ENCODE results near the gene PSMC5. TPM values are rescaled to one million over a fixed set of nuclear protein-coding genes. Genes with fewer than 3 reads are reported as not detected.

PSMC5 gene
- total RNA-seq, 1 donor from 2014 or later, result 116 TPM

GRCh38 chr17:63838631-63839171 lies 11.5 kb downstream of the PSMC5 start:
- H3K9ac ChIP-seq (ENCODE audit: low read length), result no peak overlapping the region
- no peaks in the 10 kb centered on the region for H3K9me3 Mint-ChIP-seq (ENCODE audit: unreplicated experiment)
- FAIRE-seq, result no peak
- no peak overlapping the region for H3K4me3 ChIP-seq (ENCODE audit: insufficient read depth, low read depth, low read length)
- peaks cover 57% of the 10 kb centered on the region for H3K79me2 ChIP-seq (ENCODE audit: insufficient read depth, low read length)
- no peak overlapping the region for H3K27ac Mint-ChIP-seq (ENCODE audit: unreplicated experiment)
- H3K36me3 Mint-ChIP-seq (ENCODE audit: low read depth, unreplicated experiment), result peaks cover 6% of the 10 kb centered on the region
- peaks cover 14% of the 10 kb centered on the region for H3K4me1 ChIP-seq (ENCODE audit: insufficient read depth, low read length)
- no peak for DNase-seq (ENCODE audit: low read depth)
- H4K20me1 ChIP-seq (ENCODE audit: insufficient read depth, low read length), result peaks cover 72% of the 10 kb centered on the region
- H3K4me1 Mint-ChIP-seq (ENCODE audit: low read depth, unreplicated experiment), result peaks cover 9% of the 10 kb centered on the region
- TF ChIP-seq, protein P1, sequence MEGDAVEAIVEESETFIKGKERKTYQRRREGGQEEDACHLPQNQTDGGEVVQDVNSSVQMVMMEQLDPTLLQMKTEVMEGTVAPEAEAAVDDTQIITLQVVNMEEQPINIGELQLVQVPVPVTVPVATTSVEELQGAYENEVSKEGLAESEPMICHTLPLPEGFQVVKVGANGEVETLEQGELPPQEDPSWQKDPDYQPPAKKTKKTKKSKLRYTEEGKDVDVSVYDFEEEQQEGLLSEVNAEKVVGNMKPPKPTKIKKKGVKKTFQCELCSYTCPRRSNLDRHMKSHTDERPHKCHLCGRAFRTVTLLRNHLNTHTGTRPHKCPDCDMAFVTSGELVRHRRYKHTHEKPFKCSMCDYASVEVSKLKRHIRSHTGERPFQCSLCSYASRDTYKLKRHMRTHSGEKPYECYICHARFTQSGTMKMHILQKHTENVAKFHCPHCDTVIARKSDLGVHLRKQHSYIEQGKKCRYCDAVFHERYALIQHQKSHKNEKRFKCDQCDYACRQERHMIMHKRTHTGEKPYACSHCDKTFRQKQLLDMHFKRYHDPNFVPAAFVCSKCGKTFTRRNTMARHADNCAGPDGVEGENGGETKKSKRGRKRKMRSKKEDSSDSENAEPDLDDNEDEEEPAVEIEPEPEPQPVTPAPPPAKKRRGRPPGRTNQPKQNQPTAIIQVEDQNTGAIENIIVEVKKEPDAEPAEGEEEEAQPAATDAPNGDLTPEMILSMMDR (IDR thresholded peaks at IDR 0.05; ENCODE audit: insufficient read depth, low read depth, low read length), result no peak
- no peak for TF ChIP-seq EZH2 (IDR thresholded peaks at IDR 0.05; ENCODE audit: insufficient read depth, low read length)
- H3K36me3 ChIP-seq (ENCODE audit: insufficient read depth, low read length), result peaks cover 8% of the 10 kb centered on the region
- no peaks in the 10 kb centered on the region for H3K9me3 ChIP-seq (ENCODE audit: insufficient read depth, low read depth, low read length)
- H3K27me3 Mint-ChIP-seq (ENCODE audit: low read depth, unreplicated experiment), result no peaks in the 10 kb centered on the region
- no peaks in the 10 kb centered on the region for H3K27me3 ChIP-seq (ENCODE audit: insufficient read depth, low read length)
- no peak overlapping the region for H2AFZ ChIP-seq (ENCODE audit: low read depth, low read length)
- H3K4me3 Mint-ChIP-seq (ENCODE audit: unreplicated experiment), result peak overlapping the region; percentile 27
- no peak overlapping the region for H3K27ac ChIP-seq (ENCODE audit: low read depth, low read length)
- H3K4me2 ChIP-seq (ENCODE audit: low read length), result no peak overlapping the region

DNA sequence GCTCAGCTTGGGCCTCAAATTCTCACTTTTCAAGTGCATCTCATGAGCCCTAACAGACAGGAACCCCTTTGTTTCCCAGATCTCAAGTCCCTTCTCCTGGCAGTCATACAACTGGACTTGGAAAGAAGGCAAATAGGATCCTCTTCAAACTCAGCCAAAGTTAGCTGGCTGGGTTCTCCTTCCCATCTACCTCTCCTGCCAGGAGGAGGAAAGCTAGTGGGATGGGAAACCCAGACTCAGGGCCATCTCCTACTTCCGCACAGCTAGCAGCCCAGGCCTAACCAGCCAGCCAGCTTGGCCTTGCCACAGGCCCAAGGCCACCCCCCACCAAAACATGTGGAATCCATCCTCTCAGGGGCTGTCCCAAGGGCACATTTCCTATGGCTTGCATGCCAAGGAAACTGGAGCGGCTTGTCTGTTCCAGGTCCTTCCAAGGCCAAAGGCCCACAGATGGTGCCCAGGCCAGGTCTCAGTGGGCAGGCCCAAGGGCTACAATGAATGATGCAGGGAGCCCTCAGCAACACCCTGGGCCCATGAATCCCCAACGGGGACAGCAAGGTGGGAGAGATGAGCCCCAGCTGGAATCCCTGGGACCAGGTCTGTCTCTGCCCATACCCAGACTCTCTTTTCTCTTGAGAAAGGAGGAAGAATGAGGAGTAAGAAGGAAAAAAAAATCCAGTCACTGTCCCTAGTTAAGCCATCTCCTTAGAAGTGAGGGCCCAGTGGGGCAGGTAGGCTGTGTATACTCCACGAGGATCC lies 13.5 kb downstream of the PSMC5 start:
- no peaks in the 10 kb centered on the region for H3K27me3 ChIP-seq (ENCODE audit: insufficient read depth, low read length)
- DNase-seq (ENCODE audit: low read depth) (no peak), FAIRE-seq (no peak)
- peaks cover 14% of the 10 kb centered on the region for H3K4me1 ChIP-seq (ENCODE audit: insufficient read depth, low read length)
- H2AFZ ChIP-seq (ENCODE audit: low read depth, low read length), result no peak overlapping the region
- Mint-ChIP-seq H3K27me3 (ENCODE audit: low read depth, unreplicated experiment) (no peaks in the 10 kb centered on the region), H3K4me1 (ENCODE audit: low read depth, unreplicated experiment) (peaks cover 7% of the 10 kb centered on the region), H3K36me3 (ENCODE audit: low read depth, unreplicated experiment) (no peaks in the 10 kb centered on the region), H3K4me3 (ENCODE audit: unreplicated experiment) (peak overlapping the region; percentile 94), H3K27ac (ENCODE audit: unreplicated experiment) (peak overlapping the region; percentile 89), H3K9me3 (ENCODE audit: unreplicated experiment) (no peaks in the 10 kb centered on the region)
- H3K9ac ChIP-seq (ENCODE audit: low read length), result peak overlapping the region; percentile 92
- no peak for TF ChIP-seq EZH2 (IDR thresholded peaks at IDR 0.05; ENCODE audit: insufficient read depth, low read length)
- TF ChIP-seq, protein P1 (IDR thresholded peaks at IDR 0.05; ENCODE audit: insufficient read depth, low read depth, low read length), result no peak
- H3K9me3 ChIP-seq (ENCODE audit: insufficient read depth, low read depth, low read length), result no peaks in the 10 kb centered on the region
- H3K27ac ChIP-seq (ENCODE audit: low read depth, low read length), result no peak overlapping the region
- H3K4me3 ChIP-seq (ENCODE audit: insufficient read depth, low read depth, low read length), result peak overlapping the region; percentile 88
- peaks cover 57% of the 10 kb centered on the region for H3K79me2 ChIP-seq (ENCODE audit: insufficient read depth, low read length)
- peaks cover 5% of the 10 kb centered on the region for H3K36me3 ChIP-seq (ENCODE audit: insufficient read depth, low read length)
- H3K4me2 ChIP-seq (ENCODE audit: low read length), result peak overlapping the region; percentile 100
- H4K20me1 ChIP-seq (ENCODE audit: insufficient read depth, low read length), result peaks cover 53% of the 10 kb centered on the region
